Measurements from ENCODE around the gene RASGRF2.
A peak's percentile ranks its signal among the peaks of the same experiment; 100 is the strongest.

Gene RASGRF2

DNA sequence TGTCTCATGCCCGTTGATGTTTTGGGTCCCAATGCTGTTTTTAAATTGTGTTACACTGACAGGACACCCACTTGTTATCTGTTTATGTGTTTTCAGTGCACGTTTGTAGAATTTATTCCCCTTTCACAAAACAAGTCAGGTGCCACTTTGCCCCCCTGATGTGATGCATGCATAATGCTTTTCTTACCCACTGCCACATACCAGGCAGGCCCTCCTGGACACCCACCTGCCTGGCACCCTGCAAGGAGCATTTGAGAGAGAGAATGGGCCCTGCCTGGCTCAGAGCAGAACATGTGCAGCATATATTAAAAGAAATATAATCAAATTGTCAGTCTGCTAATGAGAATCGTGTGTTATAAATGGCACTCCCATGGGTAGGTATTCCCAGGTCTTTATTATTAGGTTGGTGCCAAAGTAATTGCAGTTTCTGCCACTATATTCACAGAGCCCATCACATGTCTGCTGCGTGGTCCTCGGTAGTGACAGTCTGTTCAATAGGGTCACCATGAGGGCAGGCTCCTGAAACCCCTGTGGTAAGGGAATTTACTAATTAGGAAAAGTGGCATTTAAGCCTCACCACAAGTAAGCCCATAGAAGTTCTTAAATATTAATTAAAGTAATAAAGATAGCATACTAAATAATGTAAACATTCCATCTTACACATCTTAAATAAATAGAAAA is 220.8 kb downstream of the RASGRF2 start:
- no peak for DNase-seq

DNA sequence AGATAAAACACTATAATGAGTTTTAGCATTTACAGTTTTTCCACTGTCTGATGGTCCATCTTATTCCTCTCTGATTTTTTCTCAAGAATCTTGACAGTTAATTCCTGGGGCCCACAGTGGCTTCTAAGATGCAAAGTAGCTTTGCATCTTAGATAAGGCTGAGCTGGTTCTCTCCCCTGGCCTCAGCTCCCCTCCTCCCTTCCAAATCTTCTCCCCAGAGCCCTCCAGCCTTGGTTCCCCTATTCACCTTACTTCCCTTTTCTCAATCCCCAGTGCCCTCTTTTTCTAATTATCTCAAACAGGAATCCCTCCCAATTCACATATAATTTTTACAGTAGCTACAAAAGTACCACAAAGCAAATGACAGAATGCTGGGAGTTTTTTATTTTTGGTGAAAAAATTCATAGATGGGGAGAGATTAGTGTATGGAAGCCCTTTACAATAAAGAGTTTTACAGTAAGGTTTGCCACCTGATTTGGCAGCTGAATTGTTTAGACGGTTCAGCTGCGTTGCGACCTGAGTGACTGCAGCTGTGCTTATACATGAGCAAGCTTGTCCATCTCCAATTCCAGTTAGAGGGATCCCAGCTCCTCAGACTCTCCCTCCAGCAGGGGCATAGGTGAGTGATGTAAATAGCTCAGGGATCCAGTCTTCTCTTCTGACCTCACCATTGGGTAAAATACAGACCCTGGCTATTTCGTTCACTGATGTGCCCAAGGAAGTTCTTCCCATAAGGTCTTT is 221.6 kb downstream of the RASGRF2 start:
- no peak for DNase-seq

DNA sequence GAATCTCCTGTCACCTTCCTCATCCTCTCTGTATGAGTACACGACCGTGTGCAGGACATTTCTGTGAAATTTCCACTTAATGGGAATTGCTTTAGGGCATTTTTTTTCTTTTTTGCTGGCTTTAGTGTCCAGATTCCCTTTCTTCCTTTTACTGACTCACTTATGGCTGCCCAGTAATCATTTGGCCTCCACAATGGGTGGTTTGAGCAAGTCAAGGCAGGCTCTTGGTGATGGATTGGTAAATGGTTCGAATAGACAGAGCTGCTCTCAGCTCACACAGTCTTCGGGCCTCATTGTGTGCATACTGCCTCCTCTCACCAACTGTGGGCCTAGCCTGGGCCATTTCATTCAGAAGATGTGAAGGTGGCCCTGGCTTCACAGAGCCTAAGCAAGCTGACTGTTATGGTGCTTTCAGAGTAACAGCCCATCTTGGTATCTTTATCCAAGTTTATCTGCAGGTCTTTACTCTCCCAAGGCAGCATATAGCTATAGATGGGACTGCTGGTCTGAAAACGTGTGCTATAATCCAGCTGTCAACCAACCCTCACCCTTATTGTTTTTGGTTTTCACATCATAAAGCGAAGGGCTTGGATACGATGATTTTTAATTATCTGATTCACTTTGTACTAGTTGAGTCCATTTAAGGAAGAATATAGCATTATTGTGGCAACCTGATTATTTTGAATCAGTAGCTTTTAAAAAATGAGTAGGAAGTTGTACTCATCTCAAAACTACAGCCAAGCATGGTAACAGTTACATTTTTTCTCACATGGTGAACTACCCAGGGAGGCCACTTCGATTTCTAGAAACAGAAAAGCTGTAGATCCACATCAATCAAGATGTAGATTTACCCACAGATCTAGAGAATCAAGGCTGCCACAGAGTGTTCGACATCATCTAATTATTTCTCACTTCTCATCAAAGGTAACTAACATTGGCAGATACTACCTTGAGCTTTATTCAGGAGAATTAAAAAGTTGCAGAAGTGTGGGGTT is 222.5 kb downstream of the RASGRF2 start:
- DNase-seq = no peak

DNA sequence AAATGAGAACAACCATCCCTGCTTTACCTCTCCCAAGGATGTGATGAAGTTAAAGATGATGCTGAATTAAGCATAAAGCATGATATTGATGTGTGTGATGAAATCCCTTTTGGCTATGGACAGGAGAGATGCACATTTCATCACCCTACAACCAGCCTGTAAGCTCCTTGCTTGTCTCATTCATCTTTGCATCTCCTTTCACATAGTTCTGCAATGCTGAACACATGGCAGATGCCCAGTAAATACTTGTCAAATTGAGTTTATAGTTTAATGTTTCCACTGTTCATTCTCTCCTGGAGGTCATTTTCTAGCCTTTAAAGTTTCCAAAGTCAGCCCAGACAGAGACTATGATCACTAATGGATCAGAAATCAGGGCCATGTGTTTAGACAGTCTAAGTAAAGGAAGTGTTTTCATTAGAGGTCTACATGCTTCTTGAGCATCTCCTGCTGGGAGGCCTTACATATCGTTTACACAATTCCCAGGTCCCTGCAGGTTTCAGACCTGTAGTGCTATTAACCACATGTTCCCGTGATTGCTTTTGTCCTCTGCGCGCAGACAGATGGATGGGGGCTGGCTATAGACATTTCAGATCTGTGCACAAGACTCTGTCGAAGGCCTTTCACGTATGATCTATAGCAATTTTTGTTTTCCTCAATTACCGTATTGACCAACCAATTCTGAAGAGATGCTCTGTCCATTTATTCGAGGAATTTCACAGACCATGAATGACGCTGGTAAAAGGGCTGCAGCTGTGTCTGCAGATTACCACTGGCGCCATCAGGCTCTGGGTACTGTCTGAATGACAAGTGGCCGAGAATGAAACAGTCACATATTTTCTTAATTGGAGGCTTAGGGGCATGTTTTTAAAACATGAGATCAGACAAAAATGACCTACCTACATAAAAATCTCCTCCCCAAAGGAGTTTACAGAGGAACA is 223.9 kb downstream of the RASGRF2 start:
- no peak for DNase-seq

DNA sequence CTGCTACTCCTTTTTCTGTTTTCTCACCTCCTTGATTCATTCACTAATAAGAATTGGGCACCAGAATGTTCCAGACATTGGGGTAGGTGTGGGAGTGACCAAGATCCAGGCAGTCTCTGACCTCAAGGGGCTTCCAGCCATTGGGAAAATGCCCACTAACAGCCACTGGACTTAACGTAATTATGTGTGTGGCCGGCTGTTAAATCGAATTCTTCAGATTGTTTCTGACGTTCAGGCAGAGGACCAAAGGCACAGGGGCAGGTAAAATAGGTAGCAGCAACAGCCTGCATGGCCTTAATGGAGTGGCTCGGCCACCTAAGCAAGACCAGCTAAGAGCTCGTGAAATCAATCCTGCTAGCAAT is 224.6 kb downstream of the RASGRF2 start:
- no peak for DNase-seq

- DNase-seq = no peak
These were observed 227.7 kb downstream of the RASGRF2 start for GRCh38 chr5:81187885-81188284.

DNA sequence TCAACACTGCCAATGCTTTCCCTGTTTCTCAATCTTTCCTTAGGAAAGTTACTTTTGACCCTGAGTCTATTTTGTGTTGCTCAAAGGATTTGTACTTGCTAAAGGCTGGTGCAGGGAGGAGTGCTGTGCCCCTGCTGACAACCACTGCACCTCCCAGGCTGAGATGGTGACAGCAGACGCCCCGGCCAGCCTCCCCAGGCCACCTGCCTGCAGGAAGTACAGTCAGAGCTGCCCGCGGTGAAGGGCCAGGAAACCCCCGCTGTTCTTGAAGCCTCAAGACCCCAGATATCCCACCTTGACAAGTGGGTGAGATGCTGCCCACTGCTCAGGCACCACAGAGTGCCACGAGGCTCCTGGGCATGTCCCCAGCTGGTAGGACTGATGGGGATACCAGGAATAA is 228.8 kb downstream of the RASGRF2 start:
- no peak for DNase-seq

DNA sequence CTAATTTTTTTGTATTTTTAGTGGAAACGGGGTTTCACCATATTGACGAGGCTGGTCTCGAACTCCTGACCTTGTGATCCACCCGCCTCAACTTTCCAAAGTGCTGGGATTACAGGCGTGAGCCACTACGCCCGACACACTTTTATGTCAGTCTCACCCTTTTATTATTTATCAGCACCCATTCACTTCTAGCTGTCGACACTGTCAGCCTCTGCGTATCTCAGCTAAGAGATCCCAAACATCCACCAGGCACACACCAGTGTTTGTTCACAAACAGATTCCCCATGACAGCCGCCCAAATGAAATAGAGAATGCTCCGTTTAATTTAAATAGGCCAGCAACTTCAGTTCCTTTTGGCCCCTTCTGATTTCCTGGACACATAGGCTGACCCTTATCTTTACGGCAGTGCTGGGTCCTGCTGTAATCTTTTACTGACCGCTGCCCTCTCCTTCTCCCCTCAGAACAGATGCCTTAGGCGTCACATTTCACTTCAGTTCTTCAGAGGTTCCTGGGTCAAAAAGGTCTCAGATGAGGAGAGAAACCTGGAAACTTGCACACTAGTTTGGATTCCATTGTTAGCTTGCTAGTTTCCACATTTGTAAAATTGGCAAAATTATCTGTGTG is 229.8 kb downstream of the RASGRF2 start:
- DNase-seq = no peak

GRCh38 chr5:81191726-81192372 is 231.7 kb downstream of the RASGRF2 start:
- no peak for DNase-seq

DNA sequence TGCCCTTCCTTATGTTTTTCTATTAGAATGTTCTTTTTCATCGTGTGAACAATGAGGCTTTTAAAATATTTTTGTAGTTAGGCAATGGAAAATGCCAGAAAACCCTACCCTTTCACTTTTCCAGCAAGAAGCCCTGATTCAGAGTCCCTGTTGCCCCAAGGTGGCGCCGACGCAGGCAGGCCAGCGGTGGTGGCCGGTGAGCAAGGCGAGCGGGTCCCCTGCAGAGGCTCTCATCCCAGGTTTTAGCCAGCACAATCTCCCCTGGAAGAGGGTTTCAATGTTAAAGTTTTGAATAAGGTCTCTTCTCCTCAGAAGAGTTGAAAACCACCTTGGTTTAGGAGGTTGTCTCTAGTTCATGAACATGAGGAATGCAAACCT is 232.2 kb downstream of the RASGRF2 start:
- no peak for DNase-seq

GRCh38 chr5:81194633-81195334 is 234.6 kb downstream of the RASGRF2 start:
- DNase-seq = peak; percentile 87

DNA sequence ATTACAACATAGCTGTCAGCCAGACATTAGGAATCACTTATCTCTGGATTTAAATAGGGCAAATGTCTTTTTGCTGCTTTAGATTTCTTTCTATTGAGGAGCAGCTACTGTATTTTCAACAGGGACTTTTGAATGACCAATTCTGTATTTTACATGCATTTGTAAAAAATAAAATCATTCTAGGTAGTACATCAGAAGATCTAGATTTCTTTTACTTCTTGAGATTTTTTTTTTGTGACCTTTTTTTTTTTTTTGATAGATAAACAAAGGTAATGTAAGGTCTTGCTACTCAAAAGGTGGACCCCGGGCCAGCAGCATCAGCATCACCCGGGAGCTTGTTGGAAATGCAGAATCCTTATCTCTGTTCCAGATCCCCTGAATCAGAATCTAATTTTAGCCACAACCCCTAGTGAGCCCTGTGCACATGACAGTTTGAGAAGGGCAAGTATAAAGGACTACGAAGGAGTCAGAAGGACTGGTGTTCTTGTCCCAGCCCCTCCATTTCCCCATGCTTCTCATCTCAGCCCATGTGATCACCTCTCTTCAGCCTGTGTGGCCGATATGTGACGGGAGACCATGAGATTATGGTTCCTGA is 235.3 kb downstream of the RASGRF2 start:
- no peak for DNase-seq

DNA sequence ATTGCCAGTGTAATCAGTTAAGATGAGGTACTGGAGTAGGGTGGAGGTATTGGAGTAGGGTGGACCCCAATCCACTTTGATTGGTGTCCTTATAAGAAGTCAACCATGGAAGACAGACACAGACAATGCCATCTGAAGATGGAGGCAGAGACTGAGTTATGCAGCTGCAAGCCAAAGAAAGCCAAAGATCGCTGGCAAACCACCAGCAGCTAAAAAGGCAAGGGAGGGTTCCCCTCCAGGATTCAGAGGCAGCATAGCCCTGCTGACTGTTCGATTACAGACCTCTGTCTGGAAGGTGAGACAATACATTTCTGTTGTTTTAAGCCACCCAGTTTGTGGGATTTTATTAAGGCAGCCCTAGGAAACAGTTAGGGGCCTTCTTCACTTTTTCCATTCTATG is 242.5 kb downstream of the RASGRF2 start:
- no peak for DNase-seq

GRCh38 chr5:81203729-81204128 is 243.6 kb downstream of the RASGRF2 start:
- DNase-seq = no peak

DNA sequence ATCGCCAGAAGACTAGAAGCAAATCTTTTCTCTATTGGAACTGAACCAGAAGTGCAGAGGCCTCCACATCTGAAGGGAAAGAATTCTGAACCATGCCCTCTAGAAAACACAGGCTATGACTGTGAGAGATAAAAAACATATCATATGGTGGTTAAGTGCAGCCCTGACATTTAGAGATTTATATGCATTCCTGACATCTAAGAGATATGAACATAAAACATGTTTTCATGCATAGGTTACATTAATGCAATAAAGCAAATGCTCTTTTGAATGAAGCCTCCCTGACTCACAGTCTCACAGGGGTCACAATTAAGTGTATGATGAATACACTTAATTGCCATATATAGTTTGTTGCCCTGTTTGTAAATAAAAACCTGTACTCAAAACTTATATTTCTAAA is 244.0 kb downstream of the RASGRF2 start:
- DNase-seq = no peak

GRCh38 chr5:81205058-81205457 is 244.9 kb downstream of the RASGRF2 start:
- DNase-seq = no peak

- no peak for DNase-seq
These were observed 246.8 kb downstream of the RASGRF2 start for GRCh38 chr5:81207009-81207408.

- no peak for DNase-seq
These were observed 248.7 kb downstream of the RASGRF2 start for GRCh38 chr5:81208904-81209303.

- no peak for DNase-seq
These were observed 249.2 kb downstream of the RASGRF2 start for GRCh38 chr5:81209386-81209785.

- no peak for DNase-seq
These were observed 249.8 kb downstream of the RASGRF2 start for GRCh38 chr5:81209869-81210493.
